Measurements from ENCODE around the gene PLXDC2. TPM values are rescaled to one million over a fixed set of nuclear protein-coding genes. Genes with fewer than 3 reads are reported as not detected.

Gene PLXDC2
- total and polyA plus RNA-seq, 2 experiments from 2014 or later, result 13.5 to 19.4 TPM

- H3K4me1 Mint-ChIP-seq, result peaks cover 35% of the 10 kb centered on the region
- no peaks in the 10 kb centered on the region for H3K27me3 ChIP-seq (ENCODE audit: insufficient read depth)
- no peak overlapping the region for H3K4me2 ChIP-seq
- H3K9me3 Mint-ChIP-seq, result peaks cover 8% of the 10 kb centered on the region; the same call in 1 of the 3 replicates
- peaks cover 84% of the 10 kb centered on the region for H3K79me2 ChIP-seq (replicated peaks; ENCODE audit: insufficient read depth)
- H3K27me3 Mint-ChIP-seq (ENCODE audit: insufficient read depth, low read depth, poor library complexity), result no peaks in the 10 kb centered on the region
- peaks cover 19% of the 10 kb centered on the region for H3K4me1 ChIP-seq (ENCODE audit: insufficient read depth)
- no peak for DNase-seq (ENCODE audit: low spot score)
- H3F3A ChIP-seq (replicated peaks; ENCODE audit: low read depth), result no peaks in the 10 kb centered on the region
- no peak overlapping the region for H3K4me3 Mint-ChIP-seq
- H4K20me1 ChIP-seq (replicated peaks; ENCODE audit: insufficient read depth), result 0 out of 2 replicates have a peak, but pooled peaks cover 3% of the 10 kb centered on the region
- no peak for ATAC-seq
- peak overlapping the region; percentile 29; the same call in 1 of the 2 replicates for H3K27ac Mint-ChIP-seq
- peaks cover 10% of the 10 kb centered on the region; the same call in 2 of the 3 replicates for H3K36me3 Mint-ChIP-seq (ENCODE audit: low read depth)
- TF ChIP-seq ZNF331 (CRISPR knock-in tag; IDR thresholded peaks at IDR 0.05; ENCODE audit: low read depth) (no peak), REST (IDR thresholded peaks at IDR 0.05; ENCODE audit: unreplicated experiment) (no peak), EZH2 (IDR thresholded peaks at IDR 0.05; ENCODE audit: low read depth, unreplicated experiment) (no peak), CREB1 (CRISPR knock-in tag; IDR thresholded peaks at IDR 0.05; ENCODE audit: low read depth) (no peak), ZNF114 (CRISPR knock-in tag; IDR thresholded peaks at IDR 0.05) (no peak), EZH2phosphoT487 (IDR thresholded peaks at IDR 0.05; ENCODE audit: unreplicated experiment) (no peak), POLR2AphosphoS5 (IDR thresholded peaks at IDR 0.05; ENCODE audit: low read depth) (no peak), CTCF (conservative IDR thresholded peaks at IDR 0.05; ENCODE audit: low read depth in 2 of 2) (no peak), ZNF462 (CRISPR knock-in tag; IDR thresholded peaks at IDR 0.05) (no peak), NANOG (IDR thresholded peaks at IDR 0.05; ENCODE audit: borderline replicate concordance) (no peak), JUNB (IDR thresholded peaks at IDR 0.05; ENCODE audit: unreplicated experiment) (no peak), STAT1 (IDR thresholded peaks at IDR 0.05; ENCODE audit: unreplicated experiment) (no peak)
- no peak overlapping the region for H2AFZ ChIP-seq
- H3K36me3 ChIP-seq (ENCODE audit: insufficient read depth), result no peaks in the 10 kb centered on the region
- no peak overlapping the region for H3K4me3 ChIP-seq
- no peak overlapping the region for H3K27ac ChIP-seq (ENCODE audit: low read depth)
- H3K9me2 ChIP-seq (ENCODE audit: insufficient read depth), result peaks cover 2% of the 10 kb centered on the region; the same call in 1 of the 2 replicates
Observed at GRCh38 chr10:19888061-19888660, 71.9 kb downstream of the PLXDC2 start.
